NOMO-1 treated with dmso at 0.1 percent for 144 hours (cell line): ENCODE results near the gene PREX1.

Source experiments
- DNase-seq: peaks from one replicate; lab custom pipeline; 2025; ENCODE audit not compliant: unreplicated experiment; lab: John Stamatoyannopoulos, UW

The PREX1 gene

DNA sequence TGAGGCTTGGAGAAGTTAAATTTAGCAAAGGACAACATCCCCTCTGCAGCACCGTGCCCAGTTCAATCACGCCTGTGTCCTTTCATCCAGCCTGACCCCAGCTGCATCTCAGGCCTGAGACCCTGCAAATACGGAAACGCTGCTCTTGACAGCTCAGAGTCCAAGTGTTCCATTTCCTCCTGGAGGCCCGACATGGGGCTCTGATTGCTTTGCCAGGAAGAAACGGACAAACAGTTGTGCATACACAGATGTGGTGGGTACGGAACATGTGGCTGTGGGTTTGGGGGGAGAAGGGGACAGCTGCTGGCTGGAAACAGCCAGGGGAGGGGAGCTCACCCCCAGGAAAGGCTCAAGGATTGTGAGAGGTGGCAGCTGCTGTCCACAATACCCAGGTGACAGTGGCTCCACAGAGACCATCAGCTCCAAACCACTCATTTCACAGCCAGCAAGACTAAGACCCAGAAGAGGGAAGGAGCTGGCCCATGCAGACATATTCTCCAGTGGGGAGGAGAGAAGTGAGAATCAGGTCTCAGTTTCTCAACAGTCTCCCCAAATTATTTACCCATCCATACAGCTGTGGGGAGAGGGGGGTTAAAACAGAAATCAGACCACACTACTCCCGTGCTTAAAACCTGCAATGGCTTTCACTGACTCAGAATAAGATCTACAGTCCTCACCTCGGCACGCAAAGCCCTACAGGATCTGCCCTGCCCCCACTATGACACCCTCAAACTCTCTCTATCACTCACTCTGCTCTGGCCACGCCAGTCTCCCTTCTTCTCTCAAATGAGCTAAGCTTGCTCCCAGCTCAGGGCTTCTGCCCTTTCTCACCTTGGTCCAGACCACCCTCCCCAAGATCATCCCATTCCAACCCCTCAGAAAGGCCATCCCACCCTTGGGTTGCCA lies 89.1 kb downstream of the PREX1 start:
- no peak for DNase-seq

GRCh38 chr20:48738094-48738398 lies 89.8 kb downstream of the PREX1 start:
- no peak for DNase-seq

DNA sequence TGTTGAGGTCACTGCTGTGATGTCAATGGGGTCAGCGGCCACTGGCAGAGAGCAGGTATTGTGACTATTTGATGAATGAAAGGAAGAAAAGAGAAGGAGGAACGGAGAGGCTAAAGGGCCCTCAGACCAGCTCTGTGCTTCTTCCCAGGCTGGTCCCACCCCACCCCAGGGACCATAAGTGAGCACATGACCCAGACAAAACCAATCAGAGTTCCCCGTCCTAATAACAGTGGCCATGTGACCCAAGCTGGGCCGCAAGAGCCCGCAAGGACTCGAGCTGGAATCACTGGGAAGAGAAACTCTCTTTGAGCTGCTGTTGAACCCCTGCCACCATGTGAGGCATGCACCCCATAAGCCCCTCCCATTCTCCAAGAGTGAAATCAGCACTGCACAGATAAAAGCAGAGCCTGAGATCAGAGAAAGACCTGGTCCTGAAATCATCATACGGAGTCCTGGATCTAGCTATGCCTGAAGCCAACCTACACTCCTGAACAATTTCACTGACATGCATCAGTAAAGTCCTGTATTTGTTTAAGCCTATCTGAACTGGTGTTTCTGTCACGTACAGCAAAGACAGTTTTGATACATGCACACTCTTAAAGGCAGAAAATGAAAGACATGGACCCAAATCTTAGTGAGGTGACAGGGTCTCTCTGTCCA lies 90.2 kb downstream of the PREX1 start:
- no peak for DNase-seq

GRCh38 chr20:48736636-48737035 lies 91.2 kb downstream of the PREX1 start:
- DNase-seq, result no peak

- DNase-seq, result no peak
Observed at GRCh38 chr20:48736231-48736630, 91.6 kb downstream of the PREX1 start.

DNA sequence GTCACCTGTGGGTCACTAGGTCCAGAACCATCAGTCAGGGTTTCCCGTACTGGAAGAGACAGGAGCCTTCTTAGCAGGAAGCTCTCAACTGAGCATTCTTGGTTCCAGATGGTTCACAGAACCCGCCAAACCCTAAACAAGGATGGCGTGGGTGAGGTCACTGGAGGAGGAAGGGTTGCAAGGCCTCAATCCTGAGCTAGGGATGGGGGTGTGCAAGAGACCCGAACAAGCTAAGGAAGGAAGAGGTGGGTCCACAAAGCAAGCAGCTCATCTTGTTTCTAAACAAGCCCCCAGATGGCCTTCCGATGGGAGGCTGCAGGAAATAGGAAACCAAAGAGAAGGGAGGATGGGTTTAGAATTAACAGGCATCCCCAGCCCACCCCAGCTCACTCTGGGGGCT lies 92.7 kb downstream of the PREX1 start:
- DNase-seq, result no peak

DNA sequence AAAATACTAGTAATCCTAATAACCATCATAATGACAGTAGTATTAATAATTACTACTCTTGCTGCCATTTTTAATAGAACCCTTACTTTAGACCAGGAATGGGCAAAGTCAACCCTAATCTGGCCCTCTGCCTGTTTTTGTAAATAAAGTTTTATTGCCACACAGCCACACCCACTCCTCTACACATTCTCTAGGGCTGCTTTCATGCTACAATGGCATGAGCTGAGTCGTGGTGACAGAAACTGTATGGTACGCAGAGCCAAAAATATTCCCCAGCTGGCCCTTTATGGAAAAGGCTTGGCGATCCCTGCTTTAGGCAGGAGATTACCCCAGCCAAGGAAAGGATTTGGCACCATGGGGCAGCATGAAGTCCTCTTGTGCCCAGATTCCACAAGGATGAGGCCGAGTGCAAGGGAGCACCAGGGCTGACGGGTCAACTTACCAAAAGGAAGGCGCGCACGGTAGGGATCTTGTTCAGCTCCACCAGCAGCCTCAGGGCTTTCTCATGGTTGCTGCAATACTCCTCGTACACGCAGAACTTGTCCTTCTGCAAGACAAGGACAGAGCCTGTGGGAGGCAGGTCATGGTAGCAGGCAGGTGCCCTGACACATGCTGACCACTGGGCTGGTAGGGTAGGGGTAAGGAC lies 93.6 kb downstream of the PREX1 start:
- DNase-seq, result no peak

- DNase-seq, result no peak
Observed at GRCh38 chr20:48733296-48733790, 94.5 kb downstream of the PREX1 start.

DNA sequence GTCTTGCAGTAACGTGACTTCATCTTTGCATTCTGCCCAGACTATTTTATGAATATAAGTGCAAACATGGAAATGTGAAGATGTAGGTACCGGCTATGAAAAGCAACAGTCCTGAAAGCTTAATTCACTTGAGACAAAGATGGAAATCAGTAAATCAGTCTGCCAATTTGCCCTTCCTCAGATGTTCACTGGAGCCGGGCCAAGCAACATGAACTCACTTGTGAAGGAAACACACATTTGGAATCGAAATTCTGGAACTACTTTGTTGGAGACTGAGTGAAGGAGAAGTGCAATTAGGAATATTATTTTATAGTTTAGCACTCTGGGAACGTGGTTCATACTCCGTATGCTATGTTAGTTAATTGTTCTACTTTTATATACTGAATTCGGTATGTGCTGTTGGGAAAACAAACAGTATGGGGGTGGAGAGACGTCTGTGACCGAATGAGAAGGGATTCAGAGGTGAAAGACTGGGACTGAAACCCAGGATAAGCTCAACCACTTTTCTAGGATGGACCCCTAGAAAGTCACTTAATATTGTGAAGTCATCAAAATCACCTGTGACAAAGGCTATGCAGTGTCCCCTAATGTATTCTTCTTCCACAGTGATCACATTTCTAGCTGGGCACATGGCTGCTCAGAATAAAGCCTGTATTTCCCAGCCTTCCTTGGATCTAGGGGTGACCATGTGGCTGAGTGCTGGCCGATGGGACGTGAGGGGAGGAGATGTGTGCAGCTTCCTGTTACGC lies 95.5 kb downstream of the PREX1 start:
- no peak for DNase-seq

- DNase-seq, result no peak
Observed at GRCh38 chr20:48731536-48731935, 96.3 kb downstream of the PREX1 start.

- DNase-seq, result no peak
Observed at GRCh38 chr20:48730977-48731376, 96.8 kb downstream of the PREX1 start.

GRCh38 chr20:48729538-48729937 lies 98.3 kb downstream of the PREX1 start:
- no peak for DNase-seq

DNA sequence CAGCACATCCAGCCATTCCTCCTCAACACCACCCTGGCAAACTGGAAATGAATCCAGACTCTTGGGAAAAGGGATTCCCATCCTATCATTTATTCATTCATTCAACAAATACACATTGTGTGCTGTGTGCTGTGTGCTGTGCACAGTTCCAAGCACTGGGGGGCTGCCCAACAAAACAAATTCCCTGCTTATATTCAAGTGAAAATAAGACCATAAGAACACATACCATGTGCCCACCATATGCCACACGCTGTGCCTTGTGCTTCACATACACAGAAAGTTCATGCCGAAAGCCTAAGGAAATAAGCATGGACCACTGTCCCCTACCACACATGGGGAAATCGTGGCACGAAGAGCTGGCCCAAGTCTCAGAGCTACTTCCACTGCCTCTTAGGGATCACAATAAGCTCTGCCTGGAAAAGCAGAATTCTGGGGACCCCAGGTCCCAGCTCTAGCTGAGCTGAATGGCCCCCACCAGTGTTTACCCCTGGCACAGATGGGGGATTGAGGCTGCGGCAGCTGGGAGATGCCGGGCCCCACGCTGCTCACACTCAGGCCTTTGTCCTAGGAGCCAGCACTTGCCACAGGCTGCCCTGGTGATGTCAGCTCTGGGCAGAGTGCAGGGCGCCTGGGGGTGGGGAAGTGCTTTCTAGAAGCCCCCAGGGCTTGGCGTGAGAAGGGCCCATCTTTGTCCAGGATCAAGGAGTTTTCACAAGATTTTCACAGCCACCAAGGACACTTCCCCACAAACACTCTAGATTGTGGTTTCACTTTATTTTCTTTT lies 99.6 kb downstream of the PREX1 start:
- DNase-seq, result no peak

GRCh38 chr20:48727226-48727625 lies 100.6 kb downstream of the PREX1 start:
- DNase-seq, result no peak

GRCh38 chr20:48725555-48725991 lies 102.2 kb downstream of the PREX1 start:
- DNase-seq, result no peak

DNA sequence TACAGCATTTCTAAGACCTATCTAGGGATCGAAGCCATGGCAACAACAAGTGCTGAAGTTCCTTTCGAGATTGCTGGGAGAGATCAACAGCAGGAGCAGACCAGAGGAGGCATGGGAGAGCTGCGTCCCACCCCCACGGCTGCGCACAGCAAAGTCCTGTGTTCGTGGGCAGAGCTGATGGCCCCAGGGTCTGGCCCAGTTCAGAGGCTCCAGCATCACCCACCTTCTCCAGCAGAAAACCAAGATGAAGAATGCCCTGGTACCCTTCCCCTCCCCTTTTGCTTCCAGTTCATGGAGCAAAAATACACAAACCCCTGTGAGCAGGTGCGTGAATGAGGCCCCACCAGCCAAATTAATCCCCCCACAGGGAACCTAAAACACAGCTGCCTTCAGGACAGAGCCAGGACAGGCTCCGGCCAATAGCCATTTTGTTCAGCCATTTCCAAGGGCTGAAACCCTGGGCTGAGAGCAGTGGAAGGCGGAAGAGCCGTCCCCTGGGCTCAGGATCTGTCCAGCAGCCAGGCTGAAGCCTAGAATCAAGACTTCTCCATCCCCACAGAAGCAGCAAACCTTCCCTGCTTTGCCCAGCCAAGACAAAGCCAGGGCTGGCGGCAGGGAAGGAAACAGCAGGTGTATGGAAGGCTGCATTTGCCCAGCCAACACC lies 102.8 kb downstream of the PREX1 start:
- no peak for DNase-seq

- DNase-seq, result no peak
Observed at GRCh38 chr20:48724382-48724781, 103.4 kb downstream of the PREX1 start.

- peak; percentile 48 for DNase-seq
Observed at GRCh38 chr20:48723308-48724264, 104.2 kb downstream of the PREX1 start.

DNA sequence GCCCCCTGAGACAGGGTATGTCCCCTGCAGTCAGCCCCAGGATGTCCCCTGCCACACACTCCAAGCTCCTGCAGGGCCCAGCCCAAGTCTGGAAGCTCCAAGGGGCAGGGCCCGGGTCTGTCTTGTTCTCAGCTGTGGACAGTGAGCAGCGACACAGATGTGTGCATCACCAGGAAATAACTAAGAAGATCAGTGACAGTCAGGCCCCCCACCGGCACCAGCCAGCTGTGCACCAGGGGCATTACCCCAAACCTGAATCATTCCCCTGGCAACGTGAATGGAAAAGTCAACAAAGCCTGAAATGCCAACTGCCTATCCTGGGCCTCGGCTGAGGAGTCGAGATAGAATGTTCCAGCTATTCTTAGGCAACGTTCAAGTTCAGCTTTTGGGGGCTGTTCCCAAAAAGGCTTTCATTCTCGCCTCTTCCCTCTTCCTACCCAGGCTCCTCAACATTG lies 105.0 kb downstream of the PREX1 start:
- DNase-seq, result no peak
